ENCODE results near the gene MLIP.

The MLIP gene

DNA sequence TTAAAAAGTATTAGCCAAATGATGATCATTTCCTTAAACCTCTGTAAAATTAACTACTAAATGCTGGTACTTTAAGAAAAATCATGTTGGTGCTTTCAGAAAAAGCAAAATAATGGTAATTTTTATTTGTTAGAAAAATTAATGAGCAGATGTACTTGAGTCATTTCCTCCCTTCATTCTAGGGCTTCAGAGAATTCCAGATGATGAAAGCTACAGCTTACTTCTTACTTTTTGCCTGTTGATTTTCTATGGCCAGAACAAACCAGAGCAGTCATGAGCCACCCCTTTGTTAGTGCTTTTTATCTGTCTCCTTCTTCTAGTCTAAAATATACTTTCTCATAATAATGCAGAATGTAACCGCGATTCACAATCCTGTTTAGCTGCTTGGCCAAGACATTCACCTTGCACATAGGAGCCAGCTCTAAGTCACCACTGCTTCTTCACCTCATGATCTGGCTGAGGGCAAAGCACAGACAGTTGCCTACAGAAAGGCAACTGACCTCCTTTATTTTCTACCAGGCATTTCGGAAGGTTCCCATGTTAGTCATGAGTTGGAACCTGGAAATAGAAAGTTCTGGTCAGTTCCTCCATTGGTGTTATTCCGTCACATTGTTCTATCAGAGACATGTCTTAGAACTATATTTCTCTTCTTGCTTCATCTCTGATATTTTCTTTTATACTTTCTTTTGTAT, 153.5 kb downstream of the MLIP start:
- H3K27ac ChIP-seq, result no peak overlapping the region
- TF ChIP-seq, protein P1, sequence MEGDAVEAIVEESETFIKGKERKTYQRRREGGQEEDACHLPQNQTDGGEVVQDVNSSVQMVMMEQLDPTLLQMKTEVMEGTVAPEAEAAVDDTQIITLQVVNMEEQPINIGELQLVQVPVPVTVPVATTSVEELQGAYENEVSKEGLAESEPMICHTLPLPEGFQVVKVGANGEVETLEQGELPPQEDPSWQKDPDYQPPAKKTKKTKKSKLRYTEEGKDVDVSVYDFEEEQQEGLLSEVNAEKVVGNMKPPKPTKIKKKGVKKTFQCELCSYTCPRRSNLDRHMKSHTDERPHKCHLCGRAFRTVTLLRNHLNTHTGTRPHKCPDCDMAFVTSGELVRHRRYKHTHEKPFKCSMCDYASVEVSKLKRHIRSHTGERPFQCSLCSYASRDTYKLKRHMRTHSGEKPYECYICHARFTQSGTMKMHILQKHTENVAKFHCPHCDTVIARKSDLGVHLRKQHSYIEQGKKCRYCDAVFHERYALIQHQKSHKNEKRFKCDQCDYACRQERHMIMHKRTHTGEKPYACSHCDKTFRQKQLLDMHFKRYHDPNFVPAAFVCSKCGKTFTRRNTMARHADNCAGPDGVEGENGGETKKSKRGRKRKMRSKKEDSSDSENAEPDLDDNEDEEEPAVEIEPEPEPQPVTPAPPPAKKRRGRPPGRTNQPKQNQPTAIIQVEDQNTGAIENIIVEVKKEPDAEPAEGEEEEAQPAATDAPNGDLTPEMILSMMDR (IDR thresholded peaks at IDR 0.05), result no peak
- no peak overlapping the region for H3K4me3 ChIP-seq
- DNase-seq (ENCODE audit: low spot score), result no peak

DNA sequence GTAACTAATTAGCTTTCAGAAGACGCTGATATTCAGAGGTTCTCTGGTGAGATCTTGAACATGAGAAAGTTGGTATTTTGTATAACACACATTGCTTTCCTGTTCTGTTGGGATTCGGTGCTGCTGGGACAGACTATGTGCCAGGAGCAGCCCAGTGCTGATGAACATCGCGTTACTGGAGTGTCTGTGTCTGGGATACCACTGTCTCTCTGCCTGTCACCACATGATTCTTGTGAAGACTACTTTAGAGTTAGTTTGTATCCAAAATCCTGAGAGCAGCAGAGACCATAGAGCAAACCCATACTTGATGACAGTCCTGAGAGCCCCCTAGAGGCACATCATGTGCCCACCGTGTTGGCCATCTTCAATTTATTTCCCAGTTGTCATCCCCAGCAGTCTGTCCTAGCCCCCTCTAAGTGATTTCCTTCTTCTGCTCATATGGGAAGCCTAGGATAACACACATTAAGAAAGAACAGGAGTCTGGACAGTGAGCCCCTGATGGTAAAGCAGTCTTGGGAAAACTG, 155.2 kb downstream of the MLIP start:
- H3K4me3 ChIP-seq, result no peak overlapping the region
- DNase-seq (ENCODE audit: low spot score), result no peak
- TF ChIP-seq, protein P1 (IDR thresholded peaks at IDR 0.05), result no peak
- H3K27ac ChIP-seq, result no peak overlapping the region

DNA sequence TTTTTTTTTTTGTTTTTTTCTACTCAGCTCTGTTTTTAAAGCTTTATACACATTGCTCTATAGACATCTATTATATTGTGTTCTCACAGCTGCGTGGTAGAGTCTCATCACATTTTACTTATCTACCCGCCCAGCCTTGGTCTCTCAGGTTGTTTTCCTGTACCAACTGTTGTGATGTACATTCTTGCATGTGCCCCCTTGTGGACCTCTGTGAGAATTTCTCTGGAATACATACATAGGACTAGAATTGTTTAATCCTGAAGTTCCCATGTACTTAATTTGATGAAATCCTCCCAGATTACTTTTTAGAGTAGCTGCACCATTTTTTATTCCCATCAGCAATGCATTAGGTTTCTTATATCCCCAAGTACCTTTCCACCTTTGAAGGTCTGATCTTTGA, 156.6 kb downstream of the MLIP start:
- DNase-seq (ENCODE audit: low spot score), result no peak
- no peak overlapping the region for H3K4me3 ChIP-seq
- no peak overlapping the region for H3K27ac ChIP-seq
- TF ChIP-seq, protein P1 (IDR thresholded peaks at IDR 0.05), result no peak

DNA sequence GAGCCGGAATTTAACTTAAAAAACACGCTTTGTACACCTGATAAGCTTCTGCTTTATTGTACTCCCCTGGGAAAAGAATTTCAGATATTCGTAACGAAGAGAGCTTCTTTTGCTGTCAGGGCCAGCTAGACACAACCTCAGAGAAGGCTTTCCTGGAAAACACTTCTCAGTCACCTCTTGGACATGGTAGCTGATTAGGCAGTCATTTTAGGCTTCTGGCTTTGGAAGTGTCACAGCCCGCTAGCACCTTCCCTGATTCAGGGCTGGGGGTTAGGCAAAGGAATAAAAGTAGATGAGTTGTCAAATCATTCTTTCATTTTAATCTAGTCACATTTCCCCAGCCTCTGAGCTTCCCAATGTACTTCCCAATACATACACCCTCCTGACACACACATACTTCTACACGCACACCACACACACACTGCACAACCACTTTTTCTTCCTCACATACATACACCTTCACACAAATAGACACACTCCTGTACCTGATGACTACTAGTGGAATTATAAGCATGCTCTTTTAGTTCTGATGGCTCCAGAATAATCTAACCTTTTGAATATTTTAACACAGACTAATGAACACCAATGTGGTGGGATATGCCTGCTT, 162.1 kb downstream of the MLIP start:
- H3K4me3 ChIP-seq, result no peak overlapping the region
- DNase-seq (ENCODE audit: low spot score), result no peak
- TF ChIP-seq, protein P1 (IDR thresholded peaks at IDR 0.05), result no peak
- H3K27ac ChIP-seq, result no peak overlapping the region

DNA sequence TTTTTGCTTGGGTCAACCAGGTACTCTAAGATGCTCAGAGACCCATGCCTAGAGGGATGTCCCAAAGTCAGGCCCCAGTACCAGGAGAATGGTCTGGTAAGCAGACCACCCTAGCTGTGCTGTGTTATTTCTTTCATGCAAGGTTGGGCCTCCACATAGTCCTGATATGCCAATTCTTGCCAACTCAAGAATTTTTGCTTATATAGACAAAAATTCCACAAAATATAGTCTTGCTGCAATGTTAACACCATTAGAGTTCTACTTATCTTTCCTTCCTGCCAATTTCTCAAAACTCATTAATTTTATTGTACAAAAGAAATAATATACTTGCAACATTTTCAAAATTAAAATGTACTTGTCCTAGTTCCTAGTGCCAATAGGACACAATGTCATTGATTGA, 163.1 kb downstream of the MLIP start:
- DNase-seq (ENCODE audit: low spot score), result no peak
- TF ChIP-seq, protein P1 (IDR thresholded peaks at IDR 0.05), result no peak
- no peak overlapping the region for H3K27ac ChIP-seq
- H3K4me3 ChIP-seq, result no peak overlapping the region

DNA sequence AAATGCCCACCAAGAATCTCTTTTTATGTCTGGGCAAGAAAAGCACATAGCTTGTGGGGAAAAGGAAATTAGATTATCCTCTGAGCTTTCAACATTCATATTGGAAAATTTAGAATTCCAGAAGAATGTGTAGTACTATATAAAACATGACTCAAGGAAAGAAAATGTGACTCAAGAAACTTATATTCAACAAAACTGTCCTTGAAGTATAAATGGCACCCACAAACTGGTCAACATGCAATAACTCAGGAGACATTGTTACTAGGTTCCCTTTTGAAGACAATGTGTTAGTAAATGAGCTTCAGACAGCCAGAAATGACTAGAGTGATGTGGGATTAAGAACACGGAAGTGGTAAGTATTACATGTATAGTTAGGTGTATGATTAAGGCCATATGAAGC, 170.9 kb downstream of the MLIP start:
- no peak overlapping the region for H3K27ac ChIP-seq
- no peak overlapping the region for H3K4me3 ChIP-seq
- TF ChIP-seq, protein P1 (IDR thresholded peaks at IDR 0.05), result no peak
- DNase-seq (ENCODE audit: low spot score), result no peak
